Neural progenitor cell (in vitro differentiated cells): ENCODE data around the gene STK26. TPM values are rescaled to one million over a fixed set of nuclear protein-coding genes. Genes with fewer than 3 reads are reported as not detected.

Source experiments
- DNase-seq: peaks from one replicate; pipeline ENCODE4 v3.0.0-alpha.2; 2016; ENCODE audit warnings: low spot score
- H2AFZ ChIP-seq: fragments of 200-600 bp; sonication (generic); replicated peaks from 2 replicates; pipeline ENCODE4 v1.6.1; 2016; ENCODE audit warnings: antibody characterized with exemption
- H3F3A ChIP-seq: fragments of 200-600 bp; sonication (generic); 2 replicates; pipeline ENCODE4 v1.6.1; 2016; ENCODE audit warnings: antibody characterized with exemption, low read depth
- H3K27ac ChIP-seq: fragments of 200-600 bp; sonication (generic); 2 replicates; pipeline ENCODE4 v1.5.1; 2016; ENCODE audit warnings: mild to moderate bottlenecking
- H3K27me3 ChIP-seq: fragments of 200-600 bp; sonication (generic); 2 replicates; pipeline ENCODE4 v1.6.1; 2016; ENCODE audit warnings: mild to moderate bottlenecking, moderate library complexity
- H3K36me3 ChIP-seq: fragments of 200-600 bp; sonication (generic); 2 replicates; pipeline ENCODE4 v1.5.1; 2016
- H3K4me1 ChIP-seq: fragments of 200-600 bp; sonication (generic); 2 replicates; pipeline ENCODE4 v1.6.1; 2016; ENCODE audit warnings: mixed run types
- H3K4me2 ChIP-seq: fragments of 200-600 bp; sonication (generic); 2 replicates; pipeline ENCODE4 v1.6.1; 2016
- H3K4me3 ChIP-seq: fragments of 200-600 bp; sonication (generic); 2 replicates; pipeline ENCODE4 v1.5.1; 2016
- H3K79me2 ChIP-seq: fragments of 200-600 bp; sonication (generic); 2 replicates; pipeline ENCODE4 v1.6.1; 2016; ENCODE audit warnings: low read depth
- H3K9ac ChIP-seq: fragments of 200-600 bp; sonication (generic); 2 replicates; pipeline ENCODE4 v1.6.1; 2016
- H3K9me3 ChIP-seq: fragments of 200-600 bp; sonication (generic); 2 replicates; pipeline ENCODE4 v1.5.1; 2016; ENCODE audit warnings: low read depth
- H4K20me1 ChIP-seq: fragments of 200-600 bp; sonication (generic); 2 replicates; pipeline ENCODE4 v1.6.1; 2016; ENCODE audit warnings: low read depth
- H3K27ac Mint-ChIP-seq: 3 replicates; pipeline ENCODE4 v1.8.0; 2021; ENCODE audit warnings: mixed read lengths
- H3K27me3 Mint-ChIP-seq: 2 replicates; pipeline ENCODE4 v1.8.0; 2022; ENCODE audit warnings: low read depth, mild to moderate bottlenecking, inconsistent platforms, moderate library complexity, mixed read lengths; ENCODE audit not compliant: insufficient read depth
- H3K36me3 Mint-ChIP-seq: 3 replicates; pipeline ENCODE4 v1.8.0; 2021; ENCODE audit warnings: mixed read lengths
- H3K4me1 Mint-ChIP-seq: 3 replicates; pipeline ENCODE4 v1.8.0; 2021; ENCODE audit warnings: mixed read lengths
- H3K4me3 Mint-ChIP-seq: 3 replicates; pipeline ENCODE4 v1.8.0; 2021; ENCODE audit warnings: mild to moderate bottlenecking, moderate library complexity, mixed read lengths
- H3K9me3 Mint-ChIP-seq: 3 replicates; pipeline ENCODE4 v1.8.0; 2020; ENCODE audit warnings: mixed read lengths
- CTCF ChIP-seq: fragments of 200-600 bp; sonication (generic); IDR thresholded peaks from 2 replicates; pipeline ENCODE4 v1.5.1; 2017; ENCODE audit warnings: antibody characterized with exemption, mild to moderate bottlenecking
- EZH2 ChIP-seq: fragments of 200-600 bp; sonication (generic); IDR thresholded peaks from 2 replicates; pipeline ENCODE4 v1.6.1; 2017; ENCODE audit warnings: antibody characterized with exemption, mild to moderate bottlenecking, moderate library complexity
- EZH2phosphoT487 ChIP-seq: fragments of 200-600 bp; sonication (generic); IDR thresholded peaks from 2 replicates; pipeline ENCODE4 v1.6.1; 2017; ENCODE audit warnings: antibody characterized with exemption
- total RNA-seq: library from RNA; depleted of rRNA; stranded (reverse); fragments of >200 nt; gene quantifications from 2 replicates; pipeline ENCODE4 v1.2.3, GENCODE V29; 2015; ENCODE audit warnings: low replicate concordance

Gene STK26
- total RNA-seq, 1 donor from 2014 or later, result 182 TPM

DNA sequence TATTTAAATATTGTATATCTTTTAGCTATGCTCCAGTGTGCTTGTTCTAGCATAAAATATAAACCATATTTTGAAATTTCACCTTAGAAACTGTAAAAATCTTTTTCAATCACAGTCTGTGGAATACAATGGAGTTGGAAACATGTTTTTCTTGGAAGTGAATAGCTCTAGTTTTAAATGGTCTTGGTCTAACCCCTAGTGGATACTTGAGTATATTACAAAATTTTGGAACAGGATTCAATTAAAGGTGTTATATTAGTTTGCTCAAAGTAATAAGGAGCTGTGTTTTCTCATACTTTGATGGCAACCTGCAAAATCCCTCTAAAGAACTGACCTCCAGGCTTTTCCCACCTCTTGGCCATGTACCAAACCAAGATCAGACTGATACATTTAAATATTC, 48.2 kb downstream of the STK26 start:
- TF ChIP-seq EZH2 (no peak), CTCF (peak; percentile 31)
- Histone ChIP-seq H3K27me3 (no peaks in the 10 kb centered on the region), H3K79me2 (no peaks in the 10 kb centered on the region), H3F3A (no peaks in the 10 kb centered on the region), H3K27ac (no peak overlapping the region), H3K9me3 (no peaks in the 10 kb centered on the region), H3K4me1 (no peaks in the 10 kb centered on the region), H4K20me1 (no peaks in the 10 kb centered on the region), H3K4me3 (no peak overlapping the region), H3K9ac (no peak overlapping the region), H2AFZ (no peak overlapping the region), H3K36me3 (peaks cover 6% of the 10 kb centered on the region), H3K4me2 (no peak overlapping the region)
- no peaks in the 10 kb centered on the region for H3K9me3 Mint-ChIP-seq
- H3K36me3 Mint-ChIP-seq, result peaks cover 11% of the 10 kb centered on the region
- DNase-seq, result no peak
- no peak overlapping the region for H3K27ac Mint-ChIP-seq
- no peak overlapping the region for H3K4me3 Mint-ChIP-seq
- H3K4me1 Mint-ChIP-seq, result no peaks in the 10 kb centered on the region
- no peaks in the 10 kb centered on the region for H3K27me3 Mint-ChIP-seq

DNA sequence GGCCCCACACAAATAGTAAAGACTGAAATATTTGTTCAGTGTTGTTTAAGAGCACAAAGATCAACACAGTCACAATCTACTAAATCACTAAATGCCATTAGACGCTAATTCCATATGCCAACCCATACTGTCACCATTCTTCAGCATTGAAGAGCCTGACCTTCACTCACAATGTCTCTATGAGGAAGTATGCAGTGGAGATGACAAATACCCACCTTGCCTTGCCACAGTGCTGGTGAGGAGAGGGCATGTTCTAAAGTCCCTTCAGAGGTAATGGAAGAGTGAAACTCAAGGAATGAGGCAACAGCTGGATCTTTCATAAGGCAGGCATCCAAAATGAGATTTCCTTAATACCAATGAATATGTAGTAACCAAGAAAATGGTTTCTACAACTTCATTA, 54.3 kb downstream of the STK26 start:
- Histone ChIP-seq H3F3A (no peaks in the 10 kb centered on the region), H3K9me3 (no peaks in the 10 kb centered on the region), H4K20me1 (no peaks in the 10 kb centered on the region), H3K9ac (no peak overlapping the region), H3K4me3 (no peak overlapping the region), H3K4me1 (no peaks in the 10 kb centered on the region), H3K4me2 (no peak overlapping the region), H3K27ac (no peak overlapping the region), H3K36me3 (peaks cover 6% of the 10 kb centered on the region), H3K79me2 (no peaks in the 10 kb centered on the region), H2AFZ (no peak overlapping the region), H3K27me3 (no peaks in the 10 kb centered on the region)
- no peak for DNase-seq
- Mint-ChIP-seq H3K27ac (no peak overlapping the region), H3K4me1 (no peaks in the 10 kb centered on the region), H3K36me3 (peaks cover 10% of the 10 kb centered on the region), H3K9me3 (no peaks in the 10 kb centered on the region), H3K27me3 (no peaks in the 10 kb centered on the region), H3K4me3 (no peak overlapping the region)
- TF ChIP-seq CTCF (no peak), EZH2phosphoT487 (no peak), EZH2 (no peak)

DNA sequence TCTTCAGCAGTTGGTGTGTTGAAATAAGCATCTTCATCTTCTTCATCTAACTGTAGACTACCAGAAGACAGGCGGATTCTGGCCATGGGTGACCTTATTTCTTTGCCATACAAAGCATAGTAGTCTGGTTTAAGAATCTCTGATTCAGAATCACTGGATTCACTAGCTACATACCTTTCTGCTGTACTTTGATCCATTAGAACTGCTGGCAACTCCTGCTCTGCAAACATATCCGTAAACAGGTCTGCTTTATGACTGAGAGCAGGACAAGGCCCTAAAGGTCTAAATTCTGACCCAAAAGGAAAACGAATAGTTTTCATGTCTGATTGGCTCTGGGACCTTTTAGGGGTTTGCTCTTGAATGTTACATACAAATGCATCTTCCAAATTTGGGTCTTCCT, 54.8 kb downstream of the STK26 start:
- Mint-ChIP-seq H3K4me1 (no peaks in the 10 kb centered on the region), H3K27ac (no peak overlapping the region), H3K36me3 (peaks cover 8% of the 10 kb centered on the region), H3K4me3 (no peak overlapping the region), H3K9me3 (no peaks in the 10 kb centered on the region), H3K27me3 (no peaks in the 10 kb centered on the region)
- no peak for DNase-seq
- Histone ChIP-seq H3F3A (no peaks in the 10 kb centered on the region), H3K36me3 (peaks cover 6% of the 10 kb centered on the region), H3K9me3 (no peaks in the 10 kb centered on the region), H2AFZ (no peak overlapping the region), H3K4me3 (no peak overlapping the region), H3K4me1 (no peaks in the 10 kb centered on the region), H3K79me2 (no peaks in the 10 kb centered on the region), H3K9ac (no peak overlapping the region), H4K20me1 (no peaks in the 10 kb centered on the region), H3K4me2 (no peak overlapping the region), H3K27ac (no peak overlapping the region), H3K27me3 (no peaks in the 10 kb centered on the region)
- TF ChIP-seq CTCF (no peak), EZH2 (no peak), EZH2phosphoT487 (no peak)

DNA sequence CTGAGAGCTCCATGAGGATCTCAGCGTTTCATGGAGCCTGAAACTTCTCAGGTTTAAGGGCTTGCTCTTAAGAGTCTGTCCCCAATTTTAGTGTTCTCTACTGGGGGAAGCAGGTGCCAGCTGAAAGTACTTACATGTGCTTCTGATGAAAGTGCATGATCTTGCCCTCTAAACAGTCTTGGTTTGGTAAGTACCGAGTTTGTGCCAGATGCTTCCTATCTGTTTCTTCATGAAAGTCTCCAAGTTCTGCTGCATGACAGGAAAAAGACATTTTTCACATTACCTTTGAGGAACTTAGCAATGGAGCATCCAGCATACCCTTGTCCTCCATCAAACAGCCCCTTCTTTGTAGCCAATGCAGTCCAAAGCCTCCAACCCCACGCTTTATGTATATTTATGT, 62.7 kb downstream of the STK26 start:
- TF ChIP-seq EZH2phosphoT487 (no peak), EZH2 (no peak), CTCF (no peak)
- Mint-ChIP-seq H3K36me3 (no peaks in the 10 kb centered on the region), H3K27ac (no peak overlapping the region), H3K27me3 (no peaks in the 10 kb centered on the region), H3K4me1 (no peaks in the 10 kb centered on the region), H3K4me3 (no peak overlapping the region), H3K9me3 (no peaks in the 10 kb centered on the region)
- Histone ChIP-seq H3K9ac (no peak overlapping the region), H3K4me3 (no peak overlapping the region), H3K36me3 (no peaks in the 10 kb centered on the region), H4K20me1 (no peaks in the 10 kb centered on the region), H3F3A (no peaks in the 10 kb centered on the region), H2AFZ (no peak overlapping the region), H3K9me3 (peaks cover 9% of the 10 kb centered on the region), H3K4me2 (no peak overlapping the region), H3K27ac (no peak overlapping the region), H3K27me3 (no peaks in the 10 kb centered on the region), H3K4me1 (no peaks in the 10 kb centered on the region), H3K79me2 (no peaks in the 10 kb centered on the region)
- no peak for DNase-seq
